GM10266 (cell line): ENCODE data around the gene ADIG.

Source experiments
- DNase-seq: peaks from one replicate; pipeline ENCODE4 v3.0.0; 2012; ENCODE audit errors: extremely low spot score
- TF ChIP-seq, protein P1 (sequence below): IDR thresholded peaks from 2 replicates; pipeline ENCODE4 v1.5.1; 2012; ENCODE audit warnings: mild to moderate bottlenecking, low read depth; ENCODE audit not compliant: control insufficient read depth, insufficient read depth; ENCODE audit errors: missing control alignments

ADIG gene

GRCh38 chr20:38558596-38559360 lies 22.2 kb upstream of the ADIG start:
- no peak for DNase-seq
- TF ChIP-seq, protein P1, sequence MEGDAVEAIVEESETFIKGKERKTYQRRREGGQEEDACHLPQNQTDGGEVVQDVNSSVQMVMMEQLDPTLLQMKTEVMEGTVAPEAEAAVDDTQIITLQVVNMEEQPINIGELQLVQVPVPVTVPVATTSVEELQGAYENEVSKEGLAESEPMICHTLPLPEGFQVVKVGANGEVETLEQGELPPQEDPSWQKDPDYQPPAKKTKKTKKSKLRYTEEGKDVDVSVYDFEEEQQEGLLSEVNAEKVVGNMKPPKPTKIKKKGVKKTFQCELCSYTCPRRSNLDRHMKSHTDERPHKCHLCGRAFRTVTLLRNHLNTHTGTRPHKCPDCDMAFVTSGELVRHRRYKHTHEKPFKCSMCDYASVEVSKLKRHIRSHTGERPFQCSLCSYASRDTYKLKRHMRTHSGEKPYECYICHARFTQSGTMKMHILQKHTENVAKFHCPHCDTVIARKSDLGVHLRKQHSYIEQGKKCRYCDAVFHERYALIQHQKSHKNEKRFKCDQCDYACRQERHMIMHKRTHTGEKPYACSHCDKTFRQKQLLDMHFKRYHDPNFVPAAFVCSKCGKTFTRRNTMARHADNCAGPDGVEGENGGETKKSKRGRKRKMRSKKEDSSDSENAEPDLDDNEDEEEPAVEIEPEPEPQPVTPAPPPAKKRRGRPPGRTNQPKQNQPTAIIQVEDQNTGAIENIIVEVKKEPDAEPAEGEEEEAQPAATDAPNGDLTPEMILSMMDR = no peak

DNA sequence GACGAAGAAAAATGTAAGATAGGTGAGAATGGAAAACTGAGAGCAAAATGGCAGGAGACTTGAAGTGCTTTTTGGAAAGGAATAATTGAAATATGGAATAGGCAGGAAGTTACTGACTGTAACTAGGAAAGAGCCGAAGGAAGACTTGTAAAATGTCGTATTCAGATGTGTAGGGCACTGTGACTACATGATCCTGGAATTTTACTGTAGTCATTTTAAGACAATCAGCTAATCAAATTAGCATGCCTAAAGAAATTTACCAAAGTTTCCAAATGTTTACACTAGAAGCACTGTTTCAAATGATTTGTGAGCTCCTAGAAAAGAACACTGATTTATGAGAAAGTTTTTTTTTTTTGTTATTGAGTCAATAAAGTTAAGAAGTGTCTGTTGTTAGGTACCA lies 21.2 kb upstream of the ADIG start:
- TF ChIP-seq, protein P1 = no peak
- DNase-seq = no peak

DNA sequence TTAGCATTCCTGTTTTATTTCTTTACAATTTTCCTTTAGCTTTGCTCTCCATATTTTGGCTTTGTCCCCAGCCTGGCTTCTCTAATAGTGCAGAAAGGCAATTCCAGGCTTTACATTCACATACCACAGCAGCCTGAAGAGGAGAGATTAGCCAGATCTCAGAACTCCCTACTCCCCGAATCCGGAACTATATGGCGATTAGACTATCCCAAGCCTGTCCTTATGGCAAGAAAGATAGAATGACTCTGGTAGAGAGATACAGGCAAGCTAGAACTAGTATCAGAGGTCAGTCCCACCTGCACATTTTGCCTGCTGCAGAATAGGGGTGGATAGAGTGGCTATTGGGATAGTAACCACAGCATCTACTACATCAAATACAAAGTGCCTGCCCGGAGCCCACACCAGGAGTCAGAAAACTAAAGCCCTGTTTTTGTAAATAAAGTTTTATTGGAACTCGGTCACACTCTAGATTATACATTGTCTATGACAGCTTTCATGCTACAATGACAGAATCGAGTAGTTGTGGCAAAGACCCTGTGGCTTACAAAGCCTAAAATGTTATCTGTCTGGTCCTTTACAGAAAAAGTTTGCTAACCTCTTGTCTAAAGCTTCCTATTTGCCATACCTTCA lies 17.1 kb upstream of the ADIG start:
- TF ChIP-seq, protein P1 = no peak
- DNase-seq = no peak

GRCh38 chr20:38564680-38565079 lies 16.3 kb upstream of the ADIG start:
- TF ChIP-seq, protein P1 = no peak
- DNase-seq = no peak

DNA sequence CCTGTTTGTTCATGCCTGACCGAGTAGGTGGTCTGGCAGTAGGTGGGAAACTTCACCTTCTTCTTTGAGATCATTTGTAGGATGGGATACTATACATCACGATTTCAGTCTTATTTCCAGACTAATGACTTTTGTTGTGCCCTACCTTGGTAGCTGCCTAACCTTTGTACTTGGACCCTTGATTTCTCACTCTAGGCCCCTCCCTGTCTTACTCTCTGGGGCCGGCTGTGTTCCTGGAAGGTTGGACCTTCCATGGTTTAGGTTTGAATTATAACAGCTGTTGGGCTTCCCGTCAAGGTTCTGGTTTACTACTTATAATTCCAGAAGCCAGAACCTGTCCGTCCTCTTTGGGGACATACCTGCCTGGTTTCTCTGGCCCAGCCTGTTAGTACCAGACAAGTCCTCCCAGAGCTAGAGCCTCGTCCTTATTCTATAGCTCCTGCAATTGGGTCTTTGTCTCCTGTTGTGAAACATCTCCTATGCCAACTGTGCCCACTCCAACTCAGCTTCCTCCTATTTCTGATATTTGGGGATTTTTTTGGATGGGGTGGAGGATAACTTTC lies 14.9 kb upstream of the ADIG start:
- TF ChIP-seq, protein P1 = no peak
- no peak for DNase-seq

- DNase-seq = no peak
- TF ChIP-seq, protein P1 = no peak
Measured at GRCh38 chr20:38569747-38570525, 11.1 kb upstream of the ADIG start.
